HL-60 (cell line): ENCODE measurements around the gene P2RY14.

Experiments
- GABPA ChIP-seq: IDR thresholded peaks from 2 replicates; pipeline ENCODE4 v1.6.1; 2012; ENCODE audit warnings: low read depth
- POLR2AphosphoS5 ChIP-seq: IDR thresholded peaks from 2 replicates; pipeline ENCODE4 v1.6.1; 2012; ENCODE audit warnings: low read depth
- REST ChIP-seq: IDR thresholded peaks from 2 replicates; pipeline ENCODE4 v1.6.1; 2012; ENCODE audit warnings: low read depth; ENCODE audit not compliant: insufficient replicate concordance
- SPI1 ChIP-seq: IDR thresholded peaks from 2 replicates; pipeline ENCODE4 v1.6.1; 2012; ENCODE audit warnings: low read depth, mild to moderate bottlenecking, borderline replicate concordance
- TF ChIP-seq, protein P1 (sequence below): IDR thresholded peaks from one replicate; pipeline ENCODE4 v1.5.1; 2011; ENCODE audit warnings: low read length, control low read depth, inconsistent platforms; ENCODE audit not compliant: insufficient read depth

- TF ChIP-seq, protein P1, sequence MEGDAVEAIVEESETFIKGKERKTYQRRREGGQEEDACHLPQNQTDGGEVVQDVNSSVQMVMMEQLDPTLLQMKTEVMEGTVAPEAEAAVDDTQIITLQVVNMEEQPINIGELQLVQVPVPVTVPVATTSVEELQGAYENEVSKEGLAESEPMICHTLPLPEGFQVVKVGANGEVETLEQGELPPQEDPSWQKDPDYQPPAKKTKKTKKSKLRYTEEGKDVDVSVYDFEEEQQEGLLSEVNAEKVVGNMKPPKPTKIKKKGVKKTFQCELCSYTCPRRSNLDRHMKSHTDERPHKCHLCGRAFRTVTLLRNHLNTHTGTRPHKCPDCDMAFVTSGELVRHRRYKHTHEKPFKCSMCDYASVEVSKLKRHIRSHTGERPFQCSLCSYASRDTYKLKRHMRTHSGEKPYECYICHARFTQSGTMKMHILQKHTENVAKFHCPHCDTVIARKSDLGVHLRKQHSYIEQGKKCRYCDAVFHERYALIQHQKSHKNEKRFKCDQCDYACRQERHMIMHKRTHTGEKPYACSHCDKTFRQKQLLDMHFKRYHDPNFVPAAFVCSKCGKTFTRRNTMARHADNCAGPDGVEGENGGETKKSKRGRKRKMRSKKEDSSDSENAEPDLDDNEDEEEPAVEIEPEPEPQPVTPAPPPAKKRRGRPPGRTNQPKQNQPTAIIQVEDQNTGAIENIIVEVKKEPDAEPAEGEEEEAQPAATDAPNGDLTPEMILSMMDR, result no peak
- TF ChIP-seq REST (no peak), GABPA (no peak), POLR2AphosphoS5 (no peak), SPI1 (no peak)
Measured at GRCh38 chr3:151297429-151297828, 19.1 kb upstream of the P2RY14 start.
